Measurements from ENCODE around the gene NDUFAB1. TPM values are rescaled to one million over a fixed set of nuclear protein-coding genes. Genes with fewer than 3 reads are reported as not detected.

NDUFAB1 gene
- total RNA-seq, 4 donors from 2014 or later, result 76.6 to 115 (median 84.4) TPM

- no peak overlapping the region for H3K27ac ChIP-seq (replicated peaks in 1 of 4)
- H3K36me3 ChIP-seq, result peaks cover 32 to 94% (median 81%) of the 10 kb centered on the region in 4 donors
- no peak for TF ChIP-seq CTCF (IDR thresholded peaks at IDR 0.05)
- no peak for TF ChIP-seq POLR2A (IDR thresholded peaks at IDR 0.05; ENCODE audit: low read depth)
- TF ChIP-seq POLR2AphosphoS5 (IDR thresholded peaks at IDR 0.05), result no peak
- TF ChIP-seq EP300 (IDR thresholded peaks at IDR 0.05), result no peak
- no peak for DNase-seq (ENCODE audit: extremely low spot score)
- 83% methylated on average over 5 of the region's 5 CpGs for WGBS
- no peaks in the 10 kb centered on the region for H3K27me3 ChIP-seq
- H3K4me3 ChIP-seq, result no peak overlapping the region
- intact Hi-C loops (cut with DNase I), result no loop called here
- H3K4me1 ChIP-seq, result peaks cover 0 to 15% (median 8%) of the 10 kb centered on the region in 4 donors
- no peaks in the 10 kb centered on the region for H3K9me3 ChIP-seq
Measured at GRCh38 chr16:23573817-23574216, 22.3 kb downstream of the NDUFAB1 start.

GRCh38 chr16:23572394-23572793 lies 23.7 kb downstream of the NDUFAB1 start:
- H3K9me3 ChIP-seq, result no peaks in the 10 kb centered on the region
- peaks cover 0 to 4% (median 0%) of the 10 kb centered on the region in 4 donors for H3K4me1 ChIP-seq
- intact Hi-C loops (cut with DNase I), result no loop called here
- peaks cover 45 to 99% (median 89%) of the 10 kb centered on the region in 4 donors for H3K36me3 ChIP-seq
- 90% methylated on average over 9 of the region's 9 CpGs for WGBS
- no peak overlapping the region for H3K27ac ChIP-seq (replicated peaks in 1 of 4)
- no peaks in the 10 kb centered on the region for H3K27me3 ChIP-seq
- no peak for TF ChIP-seq POLR2A (IDR thresholded peaks at IDR 0.05; ENCODE audit: low read depth)
- no peak for TF ChIP-seq EP300 (IDR thresholded peaks at IDR 0.05)
- no peak for TF ChIP-seq POLR2AphosphoS5 (IDR thresholded peaks at IDR 0.05)
- TF ChIP-seq CTCF (IDR thresholded peaks at IDR 0.05), result no peak
- H3K4me3 ChIP-seq, result no peak overlapping the region
- DNase-seq (ENCODE audit: extremely low spot score), result no peak

GRCh38 chr16:23571895-23572294 lies 24.2 kb downstream of the NDUFAB1 start:
- Histone ChIP-seq H3K27ac (replicated peaks in 1 of 4) (no peak overlapping the region), H3K36me3 (peaks cover 47 to 99% (median 90%) of the 10 kb centered on the region in 4 donors), H3K4me1 (peaks cover 0 to 1% (median 0%) of the 10 kb centered on the region in 4 donors), H3K4me3 (no peak overlapping the region), H3K9me3 (no peaks in the 10 kb centered on the region), H3K27me3 (no peaks in the 10 kb centered on the region)
- 94% methylated on average over 5 of the region's 5 CpGs for WGBS
- TF ChIP-seq POLR2AphosphoS5 (IDR thresholded peaks at IDR 0.05) (no peak), CTCF (IDR thresholded peaks at IDR 0.05) (no peak), EP300 (IDR thresholded peaks at IDR 0.05) (no peak), POLR2A (IDR thresholded peaks at IDR 0.05; ENCODE audit: low read depth) (no peak)
- DNase-seq (ENCODE audit: extremely low spot score), result no peak
- intact Hi-C loops (cut with DNase I), result no loop called here

GRCh38 chr16:23570992-23571632 lies 25.0 kb downstream of the NDUFAB1 start:
- Histone ChIP-seq H3K27ac (replicated peaks in 1 of 4) (no peak overlapping the region), H3K9me3 (no peaks in the 10 kb centered on the region), H3K4me1 (no peaks in the 10 kb centered on the region), H3K4me3 (no peak overlapping the region), H3K27me3 (no peaks in the 10 kb centered on the region), H3K36me3 (peaks cover 50 to 100% (median 91%) of the 10 kb centered on the region in 4 donors)
- no peak for TF ChIP-seq EP300 (IDR thresholded peaks at IDR 0.05)
- no peak for TF ChIP-seq POLR2AphosphoS5 (IDR thresholded peaks at IDR 0.05)
- no peak for TF ChIP-seq CTCF (IDR thresholded peaks at IDR 0.05)
- no peak for TF ChIP-seq POLR2A (IDR thresholded peaks at IDR 0.05; ENCODE audit: low read depth)
- 83% methylated on average over 8 of the region's 8 CpGs for WGBS
- no peak for DNase-seq (ENCODE audit: extremely low spot score)
- intact Hi-C loops (cut with DNase I), result no loop called here
